ENCODE data around the gene RPUSD1.
A peak's percentile ranks its signal among the peaks of the same experiment; 100 is the strongest.

Gene RPUSD1

GRCh38 chr16:817001-817906, 29.1 kb upstream of the RPUSD1 start:
- DNase-seq: no peak
- H3K27me3 ChIP-seq (ENCODE audit: insufficient read depth, low read depth, severe bottlenecking): peaks cover 6% of the 10 kb centered on the region
- TF ChIP-seq CTCF (IDR thresholded peaks at IDR 0.05; ENCODE audit: low read depth, low read length): no peak
- H3K36me3 ChIP-seq: no peaks in the 10 kb centered on the region
- no peak overlapping the region for H3K27ac ChIP-seq
- no peaks in the 10 kb centered on the region for H3K9me3 ChIP-seq (ENCODE audit: severe bottlenecking)
- H3K4me3 ChIP-seq (ENCODE audit: low read depth, low read length): no peak overlapping the region

- Histone ChIP-seq H3K27ac (no peak overlapping the region), H3K27me3 (ENCODE audit: insufficient read depth, low read depth, severe bottlenecking) (peaks cover 6% of the 10 kb centered on the region), H3K36me3 (no peaks in the 10 kb centered on the region), H3K9me3 (ENCODE audit: severe bottlenecking) (no peaks in the 10 kb centered on the region), H3K4me3 (ENCODE audit: low read depth, low read length) (no peak overlapping the region)
- no peak for TF ChIP-seq CTCF (IDR thresholded peaks at IDR 0.05; ENCODE audit: low read depth, low read length)
- no peak for DNase-seq
These were observed 27.7 kb upstream of the RPUSD1 start for GRCh38 chr16:815861-816260.

GRCh38 chr16:814974-815373, 26.8 kb upstream of the RPUSD1 start:
- H3K27me3 ChIP-seq (ENCODE audit: insufficient read depth, low read depth, severe bottlenecking): peaks cover 6% of the 10 kb centered on the region
- no peaks in the 10 kb centered on the region for H3K36me3 ChIP-seq
- no peak overlapping the region for H3K27ac ChIP-seq
- no peak overlapping the region for H3K4me3 ChIP-seq (ENCODE audit: low read depth, low read length)
- no peaks in the 10 kb centered on the region for H3K9me3 ChIP-seq (ENCODE audit: severe bottlenecking)
- TF ChIP-seq CTCF (IDR thresholded peaks at IDR 0.05; ENCODE audit: low read depth, low read length): no peak
- no peak for DNase-seq

- H3K4me3 ChIP-seq (ENCODE audit: low read depth, low read length): no peak overlapping the region
- TF ChIP-seq CTCF (IDR thresholded peaks at IDR 0.05; ENCODE audit: low read depth, low read length): no peak
- no peak overlapping the region; the same call in 1 of the 2 replicates for H3K27ac ChIP-seq
These were observed 25.8 kb upstream of the RPUSD1 start for GRCh38 chr16:813916-814412.

GRCh38 chr16:813204-813915, 25.2 kb upstream of the RPUSD1 start:
- Histone ChIP-seq H3K9me3 (ENCODE audit: severe bottlenecking) (no peaks in the 10 kb centered on the region), H3K27ac (no peak overlapping the region; the same call in 1 of the 2 replicates), H3K36me3 (no peaks in the 10 kb centered on the region), H3K27me3 (ENCODE audit: insufficient read depth, low read depth, severe bottlenecking) (peaks cover 6% of the 10 kb centered on the region), H3K4me3 (ENCODE audit: low read depth, low read length) (peak overlapping the region; percentile 18)
- DNase-seq: peak; percentile 75
- TF ChIP-seq CTCF (IDR thresholded peaks at IDR 0.05; ENCODE audit: low read depth, low read length): peak; percentile 87

More at GRCh38 chr16:813916-814412, 25.8 kb upstream of the RPUSD1 start:
- H3K9me3 ChIP-seq (ENCODE audit: severe bottlenecking): no peaks in the 10 kb centered on the region
- H3K36me3 ChIP-seq: no peaks in the 10 kb centered on the region
- DNase-seq: no peak
- peaks cover 6% of the 10 kb centered on the region for H3K27me3 ChIP-seq (ENCODE audit: insufficient read depth, low read depth, severe bottlenecking)

Measured in WERI-Rb-1 (cell line).